Testis (tissue), 2 donors: Measurements from ENCODE around the gene MS4A8.

Source experiments
- POLR2A ChIP-seq: fragments of 450-650 bp; IDR thresholded peaks from one replicate; pipeline ENCODE4 v1.6.1; 2017; ENCODE audit warnings: antibody characterized with exemption, mild to moderate bottlenecking, moderate library complexity
- TF ChIP-seq, protein P1 (sequence below), 3 experiments: fragments of 450-650 bp in 2 of 3; fragments of 200-600 bp in 1 of 3; sonication (generic) in 1 of 3; IDR thresholded peaks; one replicate each; pipeline ENCODE4 v1.5.1; 2016 to 2019; ENCODE audit warnings: antibody characterized with exemption in 3 of 3, mild to moderate bottlenecking in 2 of 3, moderate library complexity in 1 of 3

DNA sequence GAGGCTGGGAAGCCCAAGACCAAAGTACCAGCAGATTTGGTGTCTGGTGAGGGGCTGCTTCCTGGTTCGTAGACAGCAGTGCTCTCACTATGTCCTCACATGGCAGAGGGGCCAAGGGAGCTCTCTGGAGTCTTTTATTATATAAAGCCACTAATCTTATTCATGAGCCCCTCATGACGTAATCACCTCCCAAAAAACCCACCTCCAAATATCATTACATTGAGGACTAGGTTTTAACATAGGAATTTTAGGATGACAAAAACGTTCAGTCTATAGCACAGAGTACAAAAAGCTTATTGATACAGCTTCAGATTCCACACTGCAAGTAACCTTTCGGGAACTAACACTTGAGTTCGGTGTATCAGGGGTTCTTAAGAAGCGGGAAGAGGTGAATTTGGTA is 21.0 kb downstream of the MS4A8 start:
- TF ChIP-seq, protein P1, sequence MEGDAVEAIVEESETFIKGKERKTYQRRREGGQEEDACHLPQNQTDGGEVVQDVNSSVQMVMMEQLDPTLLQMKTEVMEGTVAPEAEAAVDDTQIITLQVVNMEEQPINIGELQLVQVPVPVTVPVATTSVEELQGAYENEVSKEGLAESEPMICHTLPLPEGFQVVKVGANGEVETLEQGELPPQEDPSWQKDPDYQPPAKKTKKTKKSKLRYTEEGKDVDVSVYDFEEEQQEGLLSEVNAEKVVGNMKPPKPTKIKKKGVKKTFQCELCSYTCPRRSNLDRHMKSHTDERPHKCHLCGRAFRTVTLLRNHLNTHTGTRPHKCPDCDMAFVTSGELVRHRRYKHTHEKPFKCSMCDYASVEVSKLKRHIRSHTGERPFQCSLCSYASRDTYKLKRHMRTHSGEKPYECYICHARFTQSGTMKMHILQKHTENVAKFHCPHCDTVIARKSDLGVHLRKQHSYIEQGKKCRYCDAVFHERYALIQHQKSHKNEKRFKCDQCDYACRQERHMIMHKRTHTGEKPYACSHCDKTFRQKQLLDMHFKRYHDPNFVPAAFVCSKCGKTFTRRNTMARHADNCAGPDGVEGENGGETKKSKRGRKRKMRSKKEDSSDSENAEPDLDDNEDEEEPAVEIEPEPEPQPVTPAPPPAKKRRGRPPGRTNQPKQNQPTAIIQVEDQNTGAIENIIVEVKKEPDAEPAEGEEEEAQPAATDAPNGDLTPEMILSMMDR (IDR thresholded peaks at IDR 0.05): no peak
- TF ChIP-seq POLR2A: no peak
